Measurements from ENCODE around the gene C1QTNF8.

C1QTNF8 gene

DNA sequence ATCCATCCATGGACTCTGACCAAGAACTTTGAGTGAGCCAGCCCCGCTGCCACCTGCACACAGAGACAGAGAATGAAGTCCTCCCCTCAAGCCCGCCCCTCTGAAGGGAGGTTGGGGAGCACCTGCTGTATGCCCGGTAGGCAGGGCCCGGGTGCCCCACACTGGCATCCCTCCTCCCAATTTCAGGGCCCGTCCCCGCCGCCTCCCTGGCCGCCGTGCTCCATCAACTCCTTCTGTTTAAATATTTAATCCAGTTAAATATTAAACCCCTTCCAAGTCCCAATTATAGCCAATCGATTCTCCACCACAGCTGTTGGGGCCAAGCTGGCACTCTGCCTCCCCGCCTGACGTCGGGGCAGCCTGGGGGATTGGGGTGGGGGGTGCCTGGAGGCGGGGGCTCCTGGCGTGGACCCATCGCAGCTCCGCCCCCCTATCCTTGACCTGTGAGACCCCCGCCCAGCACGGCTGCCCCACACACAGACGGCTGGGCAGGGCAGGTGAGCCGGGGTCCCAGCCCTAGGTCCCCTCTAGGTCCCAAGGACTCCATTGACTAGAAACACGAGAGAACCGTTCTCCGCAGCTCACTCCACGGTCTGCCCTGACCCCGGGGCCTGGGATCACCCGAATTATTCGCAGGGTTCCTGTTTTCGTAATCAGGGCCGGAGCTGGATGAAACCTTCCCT, 38.9 kb upstream of the C1QTNF8 start:
- Histone ChIP-seq H3K27ac (ENCODE audit: low read depth, low read length, poor library complexity, severe bottlenecking) (no peak overlapping the region), H4K20me1 (ENCODE audit: insufficient read depth, low read length) (no peaks in the 10 kb centered on the region), H3K9me2 (ENCODE audit: low read depth, low read length) (no peaks in the 10 kb centered on the region), H3K4me1 (ENCODE audit: insufficient read depth, low read length, severe bottlenecking) (no peaks in the 10 kb centered on the region), H3K27me3 (ENCODE audit: insufficient read depth, low read length) (peaks cover 3% of the 10 kb centered on the region; the same call in 1 of the 2 replicates), H3K36me3 (ENCODE audit: insufficient read depth, low read length) (no peaks in the 10 kb centered on the region), H3K4me2 (ENCODE audit: low read length) (no peak overlapping the region), H3K9ac (ENCODE audit: low read length) (no peak overlapping the region), H3K4me3 (ENCODE audit: low read depth, low read length, poor library complexity, severe bottlenecking) (no peak overlapping the region), H3K9me3 (ENCODE audit: low read length) (no peaks in the 10 kb centered on the region), H2AFZ (ENCODE audit: low read length) (no peak overlapping the region), H3F3A (ENCODE audit: insufficient read depth, low read length) (no peaks in the 10 kb centered on the region), H3K79me2 (ENCODE audit: insufficient read depth, low read length) (no peaks in the 10 kb centered on the region)
- TF ChIP-seq, protein P1, sequence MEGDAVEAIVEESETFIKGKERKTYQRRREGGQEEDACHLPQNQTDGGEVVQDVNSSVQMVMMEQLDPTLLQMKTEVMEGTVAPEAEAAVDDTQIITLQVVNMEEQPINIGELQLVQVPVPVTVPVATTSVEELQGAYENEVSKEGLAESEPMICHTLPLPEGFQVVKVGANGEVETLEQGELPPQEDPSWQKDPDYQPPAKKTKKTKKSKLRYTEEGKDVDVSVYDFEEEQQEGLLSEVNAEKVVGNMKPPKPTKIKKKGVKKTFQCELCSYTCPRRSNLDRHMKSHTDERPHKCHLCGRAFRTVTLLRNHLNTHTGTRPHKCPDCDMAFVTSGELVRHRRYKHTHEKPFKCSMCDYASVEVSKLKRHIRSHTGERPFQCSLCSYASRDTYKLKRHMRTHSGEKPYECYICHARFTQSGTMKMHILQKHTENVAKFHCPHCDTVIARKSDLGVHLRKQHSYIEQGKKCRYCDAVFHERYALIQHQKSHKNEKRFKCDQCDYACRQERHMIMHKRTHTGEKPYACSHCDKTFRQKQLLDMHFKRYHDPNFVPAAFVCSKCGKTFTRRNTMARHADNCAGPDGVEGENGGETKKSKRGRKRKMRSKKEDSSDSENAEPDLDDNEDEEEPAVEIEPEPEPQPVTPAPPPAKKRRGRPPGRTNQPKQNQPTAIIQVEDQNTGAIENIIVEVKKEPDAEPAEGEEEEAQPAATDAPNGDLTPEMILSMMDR (IDR thresholded peaks at IDR 0.05; ENCODE audit: low read length) = no peak
- no peak for TF ChIP-seq EZH2 (IDR thresholded peaks at IDR 0.05; ENCODE audit: borderline replicate concordance, low read length)

DNA sequence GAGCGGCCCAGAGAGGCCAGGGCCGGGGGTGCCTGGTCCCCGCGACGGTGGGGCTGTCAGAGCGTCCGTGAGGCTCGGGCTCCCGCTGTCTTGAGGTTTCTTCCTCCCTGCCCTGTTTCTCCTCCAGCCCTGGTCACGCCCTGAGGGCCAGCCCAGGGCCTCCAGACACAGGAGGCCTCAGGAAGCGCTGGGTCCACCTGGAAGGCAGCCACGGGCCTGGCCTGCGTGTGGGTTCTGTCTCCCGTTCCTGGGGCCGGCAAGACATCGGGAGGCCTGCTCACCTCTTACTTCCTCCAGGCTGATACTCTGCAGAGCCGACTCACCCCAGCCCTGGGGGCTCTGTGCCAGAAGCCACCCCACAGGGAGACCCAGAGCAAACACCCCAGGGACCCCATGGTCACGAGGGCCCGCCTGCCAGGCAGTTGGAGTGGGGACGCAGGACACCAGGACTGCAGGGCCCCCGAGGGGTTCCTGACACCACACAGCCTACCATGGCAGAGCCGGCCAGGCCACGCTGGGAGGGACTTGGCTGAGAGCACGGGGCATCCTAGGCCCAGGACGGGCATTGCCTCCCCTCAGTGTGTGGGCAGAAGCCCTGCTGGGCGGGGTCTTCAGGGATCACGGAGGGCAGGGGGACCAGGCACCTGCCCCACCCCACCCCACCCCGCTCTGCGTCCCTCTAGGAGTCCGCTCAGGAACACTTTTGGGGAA, 37.9 kb upstream of the C1QTNF8 start:
- no peaks in the 10 kb centered on the region for H3K9me2 ChIP-seq (ENCODE audit: low read depth, low read length)
- no peak overlapping the region for H2AFZ ChIP-seq (ENCODE audit: low read length)
- no peak overlapping the region for H3K4me3 ChIP-seq (ENCODE audit: low read depth, low read length, poor library complexity, severe bottlenecking)
- no peak overlapping the region for H3K9ac ChIP-seq (ENCODE audit: low read length)
- no peaks in the 10 kb centered on the region for H3K36me3 ChIP-seq (ENCODE audit: insufficient read depth, low read length)
- no peaks in the 10 kb centered on the region for H3K79me2 ChIP-seq (ENCODE audit: insufficient read depth, low read length)
- H3K9me3 ChIP-seq (ENCODE audit: low read length) = no peaks in the 10 kb centered on the region
- peaks cover 3% of the 10 kb centered on the region; the same call in 1 of the 2 replicates for H3K27me3 ChIP-seq (ENCODE audit: insufficient read depth, low read length)
- H3K27ac ChIP-seq (ENCODE audit: low read depth, low read length, poor library complexity, severe bottlenecking) = no peak overlapping the region
- H3F3A ChIP-seq (ENCODE audit: insufficient read depth, low read length) = no peaks in the 10 kb centered on the region
- H3K4me2 ChIP-seq (ENCODE audit: low read length) = no peak overlapping the region
- H3K4me1 ChIP-seq (ENCODE audit: insufficient read depth, low read length, severe bottlenecking) = no peaks in the 10 kb centered on the region
- TF ChIP-seq, protein P1 (IDR thresholded peaks at IDR 0.05; ENCODE audit: low read length) = no peak
- TF ChIP-seq EZH2 (IDR thresholded peaks at IDR 0.05; ENCODE audit: borderline replicate concordance, low read length) = no peak
- H4K20me1 ChIP-seq (ENCODE audit: insufficient read depth, low read length) = no peaks in the 10 kb centered on the region

- Histone ChIP-seq H3K4me1 (ENCODE audit: insufficient read depth, low read length, severe bottlenecking) (no peaks in the 10 kb centered on the region), H3K4me3 (ENCODE audit: low read depth, low read length, poor library complexity, severe bottlenecking) (no peak overlapping the region), H3K27ac (ENCODE audit: low read depth, low read length, poor library complexity, severe bottlenecking) (no peak overlapping the region), H3K27me3 (ENCODE audit: insufficient read depth, low read length) (peaks cover 3% of the 10 kb centered on the region; the same call in 1 of the 2 replicates), H3K9me2 (ENCODE audit: low read depth, low read length) (no peaks in the 10 kb centered on the region), H3K9ac (ENCODE audit: low read length) (no peak overlapping the region), H3K9me3 (ENCODE audit: low read length) (no peaks in the 10 kb centered on the region), H3F3A (ENCODE audit: insufficient read depth, low read length) (no peaks in the 10 kb centered on the region), H4K20me1 (ENCODE audit: insufficient read depth, low read length) (no peaks in the 10 kb centered on the region), H3K36me3 (ENCODE audit: insufficient read depth, low read length) (no peaks in the 10 kb centered on the region), H3K4me2 (ENCODE audit: low read length) (no peak overlapping the region), H3K79me2 (ENCODE audit: insufficient read depth, low read length) (no peaks in the 10 kb centered on the region), H2AFZ (ENCODE audit: low read length) (no peak overlapping the region)
- no peak for TF ChIP-seq EZH2 (IDR thresholded peaks at IDR 0.05; ENCODE audit: borderline replicate concordance, low read length)
- TF ChIP-seq, protein P1 (IDR thresholded peaks at IDR 0.05; ENCODE audit: low read length) = no peak
Observed at GRCh38 chr16:1133271-1133670, 37.2 kb upstream of the C1QTNF8 start.

Data from OCI-LY1 (cell line).